Calu3 (cell line): Measurements from ENCODE around the gene MOB3A. TPM values are rescaled to one million over a fixed set of nuclear protein-coding genes. Genes with fewer than 3 reads are reported as not detected.

Experiments used
- BruUV-seq: library from RNA; stranded (reverse); fragments of 400-500 nt; replicated peaks from 2 replicates; lab custom pipeline; 2021; lab: Mats Ljungman, UMichigan
- CTCF ChIA-PET: fragments of 300-600 bp; sonication (Branson Sonifier 250); formaldehyde crosslinking; loops from one replicate; lab custom pipeline; 2022; ENCODE audit warnings: antibody characterized with exemption; lab: Charles Lee
- DNase-seq: peaks from one replicate; pipeline ENCODE4 v3.0.0; 2022
- H3K27ac Mint-ChIP-seq: one replicate; pipeline ENCODE4 v1.8.0; 2022; ENCODE audit warnings: mixed read lengths; ENCODE audit not compliant: unreplicated experiment
- H3K27me3 Mint-ChIP-seq: one replicate; pipeline ENCODE4 v1.8.0; 2022; ENCODE audit warnings: mixed read lengths; ENCODE audit not compliant: unreplicated experiment
- H3K36me3 Mint-ChIP-seq: one replicate; pipeline ENCODE4 v1.8.0; 2022; ENCODE audit warnings: mild to moderate bottlenecking, moderate library complexity, mixed read lengths; ENCODE audit not compliant: insufficient read depth, unreplicated experiment
- H3K4me1 Mint-ChIP-seq: one replicate; pipeline ENCODE4 v1.8.0; 2022; ENCODE audit warnings: mild to moderate bottlenecking, low read depth, mixed read lengths; ENCODE audit not compliant: unreplicated experiment
- H3K4me3 Mint-ChIP-seq: one replicate; pipeline ENCODE4 v1.8.0; 2022; ENCODE audit warnings: mild to moderate bottlenecking, low read depth, moderate library complexity, mixed read lengths; ENCODE audit not compliant: unreplicated experiment
- H3K9me3 Mint-ChIP-seq: one replicate; pipeline ENCODE4 v1.8.0; 2022; ENCODE audit warnings: low read depth, mixed read lengths; ENCODE audit not compliant: unreplicated experiment
- intact Hi-C: fragments of 100-400 bp; cut with micrococcal nuclease; formaldehyde crosslinking; loops from one replicate; pipeline ENCODE4 v1.10.0; 2022; ENCODE audit not compliant: unreplicated experiment
- total RNA-seq: library from RNA; stranded (reverse); gene quantifications from 2 replicates; pipeline ENCODE4 v1.2.3, GENCODE V29; 2022
- TF ChIP-seq, protein P1 (sequence below): fragments of 200-600 bp; IDR thresholded peaks from one replicate; pipeline ENCODE4 v1.8.0; 2022; ENCODE audit warnings: antibody characterized with exemption; ENCODE audit not compliant: unreplicated experiment

Gene MOB3A
- total RNA-seq, 1 experiment from 2014 or later, result 15.8 TPM

DNA sequence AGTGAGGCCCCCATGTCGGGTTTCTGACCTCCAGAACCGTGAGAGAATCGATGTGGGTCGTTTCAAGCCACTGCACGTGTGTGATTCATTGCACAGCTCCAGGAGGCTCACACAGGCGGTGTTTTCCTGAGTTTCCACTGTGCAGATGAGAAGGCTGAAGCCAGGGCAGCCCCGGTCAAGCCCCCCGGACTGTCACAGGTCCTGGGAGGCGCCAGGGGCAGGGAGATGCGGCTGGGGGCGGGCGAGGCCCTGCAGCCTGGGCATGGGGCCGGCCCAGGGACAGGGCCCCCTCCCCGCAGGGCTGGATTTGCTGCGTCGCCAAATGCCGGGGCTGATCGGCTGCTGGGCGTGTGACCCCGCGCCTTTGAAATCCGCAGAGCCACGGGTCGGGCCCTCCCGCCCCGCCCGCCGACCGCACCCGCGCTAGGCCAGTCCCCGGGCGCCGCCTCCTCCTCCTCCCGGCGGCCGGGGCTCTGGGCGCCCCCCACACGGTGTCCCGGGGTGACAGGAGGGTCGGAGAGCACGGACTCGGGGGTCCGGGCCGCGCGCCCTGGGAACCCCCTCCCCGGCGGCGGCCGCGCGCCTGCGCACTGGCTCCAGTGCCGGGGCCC, 35.1 kb downstream of the MOB3A start:
- Mint-ChIP-seq H3K9me3 (no peaks in the 10 kb centered on the region), H3K27me3 (no peaks in the 10 kb centered on the region), H3K27ac (peak overlapping the region; percentile 98), H3K36me3 (peaks cover 46% of the 10 kb centered on the region), H3K4me3 (peak overlapping the region; percentile 77), H3K4me1 (no peaks in the 10 kb centered on the region)
- TF ChIP-seq, protein P1, sequence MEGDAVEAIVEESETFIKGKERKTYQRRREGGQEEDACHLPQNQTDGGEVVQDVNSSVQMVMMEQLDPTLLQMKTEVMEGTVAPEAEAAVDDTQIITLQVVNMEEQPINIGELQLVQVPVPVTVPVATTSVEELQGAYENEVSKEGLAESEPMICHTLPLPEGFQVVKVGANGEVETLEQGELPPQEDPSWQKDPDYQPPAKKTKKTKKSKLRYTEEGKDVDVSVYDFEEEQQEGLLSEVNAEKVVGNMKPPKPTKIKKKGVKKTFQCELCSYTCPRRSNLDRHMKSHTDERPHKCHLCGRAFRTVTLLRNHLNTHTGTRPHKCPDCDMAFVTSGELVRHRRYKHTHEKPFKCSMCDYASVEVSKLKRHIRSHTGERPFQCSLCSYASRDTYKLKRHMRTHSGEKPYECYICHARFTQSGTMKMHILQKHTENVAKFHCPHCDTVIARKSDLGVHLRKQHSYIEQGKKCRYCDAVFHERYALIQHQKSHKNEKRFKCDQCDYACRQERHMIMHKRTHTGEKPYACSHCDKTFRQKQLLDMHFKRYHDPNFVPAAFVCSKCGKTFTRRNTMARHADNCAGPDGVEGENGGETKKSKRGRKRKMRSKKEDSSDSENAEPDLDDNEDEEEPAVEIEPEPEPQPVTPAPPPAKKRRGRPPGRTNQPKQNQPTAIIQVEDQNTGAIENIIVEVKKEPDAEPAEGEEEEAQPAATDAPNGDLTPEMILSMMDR, result no peak
- CTCF ChIA-PET, result interaction anchor here (0.6 kb wide), 1 partner anchor 41 kb away, joined by 4 read pairs; no protein-coding TSS in a partner anchor
- intact Hi-C loops, result no loop called here
- peak; percentile 58 for DNase-seq
- TSS peak; percentile 76 for BruUV-seq

DNA sequence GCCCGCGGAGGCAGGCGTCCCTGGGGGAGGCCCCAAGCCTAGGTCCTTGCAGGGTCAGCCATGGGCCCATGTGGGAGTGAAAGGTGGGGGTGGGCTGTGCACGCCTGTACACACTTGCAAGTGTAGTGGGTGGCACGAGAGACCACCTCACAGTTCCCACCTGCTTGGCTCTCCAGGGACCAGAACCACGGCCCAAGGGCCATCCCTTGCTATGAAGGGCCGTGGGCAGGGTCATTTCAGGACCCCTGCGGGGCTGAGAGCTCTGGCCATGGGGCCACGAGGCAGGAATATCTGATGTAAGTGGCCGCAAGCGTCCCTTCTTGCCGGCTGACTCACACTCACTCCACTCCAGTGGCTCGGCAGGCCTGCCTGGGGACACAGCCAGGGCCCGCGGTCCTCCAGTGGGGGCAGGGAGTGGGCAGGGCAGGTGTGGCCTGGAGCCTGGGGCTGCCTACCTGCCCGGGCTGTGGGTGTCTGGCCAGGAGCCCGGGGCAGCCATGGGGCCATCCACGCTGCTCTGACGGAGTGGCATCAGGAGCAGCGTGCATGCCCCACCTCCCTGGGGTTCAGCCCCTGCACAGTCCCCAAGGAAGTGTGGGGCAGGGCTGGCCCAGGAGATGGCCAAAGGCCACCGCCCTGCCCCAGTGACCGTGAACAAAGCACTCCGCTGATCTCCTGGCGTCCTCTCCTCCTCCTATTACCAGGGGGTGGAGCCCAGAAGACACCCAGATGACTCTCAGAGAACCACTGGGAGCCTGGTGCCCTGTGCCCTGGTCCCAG, 36.5 kb downstream of the MOB3A start:
- no TSS peak for BruUV-seq

DNA sequence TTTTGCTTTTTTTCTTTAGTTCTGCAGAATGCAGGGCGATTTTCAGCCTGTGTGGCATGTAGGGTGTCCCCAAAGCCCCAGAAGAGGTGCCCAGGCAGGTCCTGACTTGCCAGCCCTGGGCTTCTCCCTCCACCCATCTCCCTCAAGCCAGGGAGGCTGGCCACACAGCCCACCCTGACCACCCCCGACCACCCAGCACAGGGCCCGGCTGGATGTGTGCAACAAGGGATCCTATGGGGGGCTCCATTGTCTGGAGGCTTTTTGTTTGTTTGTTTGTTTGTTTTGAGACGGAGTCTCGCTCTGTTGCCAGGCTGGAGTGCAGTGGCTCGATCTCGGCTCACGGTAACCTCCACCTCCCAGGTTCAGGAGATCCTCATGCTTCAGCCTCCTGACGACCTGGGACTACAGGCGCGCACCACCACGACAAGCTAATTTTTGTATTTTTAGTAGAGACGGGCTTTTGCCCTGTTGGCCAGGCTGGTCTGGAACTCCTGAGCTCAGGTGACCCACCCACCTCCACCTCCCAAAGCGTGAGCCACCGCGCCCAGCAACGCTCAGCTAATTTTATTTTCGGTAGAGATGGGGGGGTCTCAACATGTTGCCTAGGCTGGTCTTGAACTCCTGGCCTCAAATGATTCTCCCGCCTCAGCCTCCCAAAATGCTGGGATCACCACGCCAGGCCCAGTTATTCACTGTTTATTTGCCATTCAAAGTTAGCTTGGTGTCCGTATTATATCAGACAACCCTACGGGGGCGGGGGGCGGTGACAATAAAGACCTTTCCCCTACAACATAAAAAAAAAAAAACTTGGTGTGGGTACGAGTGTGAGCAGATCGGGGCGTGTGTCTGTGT, 37.3 kb downstream of the MOB3A start:
- Mint-ChIP-seq H3K27ac (peak overlapping the region; percentile 98), H3K36me3 (peaks cover 46% of the 10 kb centered on the region), H3K4me3 (peak overlapping the region; percentile 77), H3K9me3 (no peaks in the 10 kb centered on the region), H3K27me3 (no peaks in the 10 kb centered on the region), H3K4me1 (no peaks in the 10 kb centered on the region)
- no TSS peak for BruUV-seq
- no peak for DNase-seq
- CTCF ChIA-PET, result no interaction called here
- TF ChIP-seq, protein P1, result no peak
- intact Hi-C loops, result no loop called here

More for the DNA sequence above, 36.5 kb downstream of the MOB3A start:
- Mint-ChIP-seq H3K36me3 (peaks cover 46% of the 10 kb centered on the region), H3K4me3 (peak overlapping the region; percentile 77), H3K4me1 (no peaks in the 10 kb centered on the region), H3K9me3 (no peaks in the 10 kb centered on the region), H3K27me3 (no peaks in the 10 kb centered on the region), H3K27ac (peak overlapping the region; percentile 98)
- TF ChIP-seq, protein P1, result no peak
- DNase-seq, result peak; percentile 82
- intact Hi-C loops, result no loop called here
- CTCF ChIA-PET, result interaction anchor here (0.6 kb wide), 1 partner anchor 124 kb away, joined by 3 read pairs; no protein-coding TSS in a partner anchor
